NK-92 (cell line): ENCODE data around the gene PCYOX1L.

ENCODE experiments used
- DNase-seq: peaks from one replicate; lab custom pipeline; 2025; ENCODE audit not compliant: unreplicated experiment; lab: John Stamatoyannopoulos, UW

PCYOX1L gene

GRCh38 chr5:149405550-149406202 lies 47.8 kb downstream of the PCYOX1L start:
- no peak for DNase-seq

- DNase-seq, result no peak
Measured at GRCh38 chr5:149406203-149406978, 48.5 kb downstream of the PCYOX1L start.

- no peak for DNase-seq
Measured at GRCh38 chr5:149406979-149407306, 49.1 kb downstream of the PCYOX1L start.

GRCh38 chr5:149407323-149408251 lies 49.7 kb downstream of the PCYOX1L start:
- no peak for DNase-seq

- DNase-seq, result no peak
Measured at GRCh38 chr5:149408252-149409099, 50.6 kb downstream of the PCYOX1L start.

- no peak for DNase-seq
Measured at GRCh38 chr5:149409268-149409948, 51.6 kb downstream of the PCYOX1L start.

- no peak for DNase-seq
Measured at GRCh38 chr5:149410071-149410470, 52.2 kb downstream of the PCYOX1L start.

GRCh38 chr5:149410721-149411432 lies 53.0 kb downstream of the PCYOX1L start:
- no peak for DNase-seq

- no peak for DNase-seq
Measured at GRCh38 chr5:149411738-149412519, 54.1 kb downstream of the PCYOX1L start.

GRCh38 chr5:149412783-149413476 lies 55.1 kb downstream of the PCYOX1L start:
- no peak for DNase-seq

GRCh38 chr5:149413477-149414210 lies 55.8 kb downstream of the PCYOX1L start:
- no peak for DNase-seq

- DNase-seq, result no peak
Measured at GRCh38 chr5:149414405-149415065, 56.7 kb downstream of the PCYOX1L start.

- DNase-seq, result no peak
Measured at GRCh38 chr5:149415066-149415967, 57.5 kb downstream of the PCYOX1L start.

GRCh38 chr5:149416987-149417710 lies 59.3 kb downstream of the PCYOX1L start:
- no peak for DNase-seq

- no peak for DNase-seq
Measured at GRCh38 chr5:149417711-149418368, 60.0 kb downstream of the PCYOX1L start.
